ENCODE results near the gene CNGB1.
"Not testable (repeated sequence)": the region's sequence is repeated elsewhere in the genome, so short reads cannot be mapped to it uniquely, and the experiment has no call there.

CNGB1 gene

GRCh38 chr16:57884655-57885133, 86.2 kb downstream of the CNGB1 start:
- no peak overlapping the region for H3K4me3 Mint-ChIP-seq
- peaks cover 53% of the 10 kb centered on the region for H3K27me3 Mint-ChIP-seq (ENCODE audit: low read depth)

GRCh38 chr16:57883953-57884654, 86.8 kb downstream of the CNGB1 start:
- Mint-ChIP-seq H3K9me3 (no peaks in the 10 kb centered on the region), H3K27ac (no peak overlapping the region), H3K4me3 (no peak overlapping the region), H3K36me3 (ENCODE audit: low read depth) (no peaks in the 10 kb centered on the region), H3K4me1 (ENCODE audit: low read depth) (peaks cover 3% of the 10 kb centered on the region), H3K27me3 (ENCODE audit: low read depth) (peaks cover 56% of the 10 kb centered on the region)

More at GRCh38 chr16:57884655-57885133, 86.2 kb downstream of the CNGB1 start:
- no peaks in the 10 kb centered on the region for H3K36me3 Mint-ChIP-seq (ENCODE audit: low read depth)
- H3K4me1 Mint-ChIP-seq (ENCODE audit: low read depth) = peaks cover 3% of the 10 kb centered on the region
- peak overlapping the region; percentile 26 for H3K27ac Mint-ChIP-seq
- H3K9me3 Mint-ChIP-seq = no peaks in the 10 kb centered on the region

- Mint-ChIP-seq H3K4me1 (ENCODE audit: low read depth) (peaks cover 3% of the 10 kb centered on the region), H3K27me3 (ENCODE audit: low read depth) (peaks cover 62% of the 10 kb centered on the region), H3K9me3 (no peaks in the 10 kb centered on the region), H3K27ac (no peak overlapping the region), H3K4me3 (no peak overlapping the region), H3K36me3 (ENCODE audit: low read depth) (no peaks in the 10 kb centered on the region)
Observed at GRCh38 chr16:57883480-57883879, 87.4 kb downstream of the CNGB1 start.

GRCh38 chr16:57882792-57883191, 88.1 kb downstream of the CNGB1 start:
- Mint-ChIP-seq H3K27ac (no peak overlapping the region), H3K36me3 (ENCODE audit: low read depth) (no peaks in the 10 kb centered on the region), H3K9me3 (no peaks in the 10 kb centered on the region), H3K4me3 (no peak overlapping the region), H3K4me1 (ENCODE audit: low read depth) (peaks cover 3% of the 10 kb centered on the region), H3K27me3 (ENCODE audit: low read depth) (peaks cover 60% of the 10 kb centered on the region)

GRCh38 chr16:57882206-57882605, 88.7 kb downstream of the CNGB1 start:
- Mint-ChIP-seq H3K36me3 (ENCODE audit: low read depth) (no peaks in the 10 kb centered on the region), H3K4me1 (ENCODE audit: low read depth) (peaks cover 3% of the 10 kb centered on the region), H3K9me3 (no peaks in the 10 kb centered on the region), H3K27ac (no peak overlapping the region), H3K27me3 (ENCODE audit: low read depth) (peaks cover 59% of the 10 kb centered on the region), H3K4me3 (no peak overlapping the region)

- H3K9me3 Mint-ChIP-seq = no peaks in the 10 kb centered on the region
- H3K36me3 Mint-ChIP-seq (ENCODE audit: low read depth) = no peaks in the 10 kb centered on the region
- H3K27me3 Mint-ChIP-seq (ENCODE audit: low read depth) = peaks cover 35% of the 10 kb centered on the region
Observed at GRCh38 chr16:57878586-57878985, 92.3 kb downstream of the CNGB1 start.

GRCh38 chr16:57876210-57876609, 94.7 kb downstream of the CNGB1 start:
- no peak overlapping the region for H3K4me3 Mint-ChIP-seq
- no peaks in the 10 kb centered on the region for H3K4me1 Mint-ChIP-seq (ENCODE audit: low read depth)
- no peak overlapping the region for H3K27ac Mint-ChIP-seq
- no peaks in the 10 kb centered on the region for H3K9me3 Mint-ChIP-seq
- no peaks in the 10 kb centered on the region for H3K36me3 Mint-ChIP-seq (ENCODE audit: low read depth)
- peaks cover 16% of the 10 kb centered on the region for H3K27me3 Mint-ChIP-seq (ENCODE audit: low read depth)

More at GRCh38 chr16:57878586-57878985, 92.3 kb downstream of the CNGB1 start:
- peaks cover under 1% of the 10 kb centered on the region for H3K4me1 Mint-ChIP-seq (ENCODE audit: low read depth)
- H3K27ac Mint-ChIP-seq = no peak overlapping the region
- H3K4me3 Mint-ChIP-seq = no peak overlapping the region

- H3K9me3 Mint-ChIP-seq = no peaks in the 10 kb centered on the region
- H3K36me3 Mint-ChIP-seq (ENCODE audit: low read depth) = no peaks in the 10 kb centered on the region
- peaks cover 16% of the 10 kb centered on the region for H3K27me3 Mint-ChIP-seq (ENCODE audit: low read depth)
- no peak overlapping the region for H3K27ac Mint-ChIP-seq
- H3K4me1 Mint-ChIP-seq (ENCODE audit: low read depth) = no peaks in the 10 kb centered on the region
- H3K4me3 Mint-ChIP-seq = no peak overlapping the region
Observed at GRCh38 chr16:57875347-57875746, 95.6 kb downstream of the CNGB1 start.

- no peaks in the 10 kb centered on the region for H3K36me3 Mint-ChIP-seq (ENCODE audit: low read depth)
- H3K27me3 Mint-ChIP-seq (ENCODE audit: low read depth) = peaks cover 4% of the 10 kb centered on the region
- no peak overlapping the region for H3K4me3 Mint-ChIP-seq
- no peak overlapping the region for H3K27ac Mint-ChIP-seq
- H3K9me3 Mint-ChIP-seq = no peaks in the 10 kb centered on the region
- no peaks in the 10 kb centered on the region for H3K4me1 Mint-ChIP-seq (ENCODE audit: low read depth)
Observed at GRCh38 chr16:57873218-57873617, 97.7 kb downstream of the CNGB1 start.

- H3K27me3 Mint-ChIP-seq (ENCODE audit: low read depth); H3K36me3 Mint-ChIP-seq (ENCODE audit: low read depth); H3K9me3 Mint-ChIP-seq; H3K4me1 Mint-ChIP-seq (ENCODE audit: low read depth); H3K27ac Mint-ChIP-seq; H3K4me3 Mint-ChIP-seq: not testable (repeated sequence)
Observed at GRCh38 chr16:57872764-57873163, 98.2 kb downstream of the CNGB1 start.

GRCh38 chr16:57871456-57871855, 99.5 kb downstream of the CNGB1 start:
- Mint-ChIP-seq H3K36me3 (ENCODE audit: low read depth) (no peaks in the 10 kb centered on the region), H3K27me3 (ENCODE audit: low read depth) (peaks cover 3% of the 10 kb centered on the region)

GRCh38 chr16:57870753-57871454, 100.0 kb downstream of the CNGB1 start:
- H3K9me3 Mint-ChIP-seq = no peaks in the 10 kb centered on the region
- peaks cover 3% of the 10 kb centered on the region for H3K27me3 Mint-ChIP-seq (ENCODE audit: low read depth)
- no peak overlapping the region for H3K27ac Mint-ChIP-seq
- H3K4me1 Mint-ChIP-seq (ENCODE audit: low read depth) = no peaks in the 10 kb centered on the region
- H3K36me3 Mint-ChIP-seq (ENCODE audit: low read depth) = no peaks in the 10 kb centered on the region
- H3K4me3 Mint-ChIP-seq = no peak overlapping the region

More at GRCh38 chr16:57871456-57871855, 99.5 kb downstream of the CNGB1 start:
- Mint-ChIP-seq H3K4me3 (no peak overlapping the region), H3K27ac (no peak overlapping the region), H3K9me3 (no peaks in the 10 kb centered on the region), H3K4me1 (ENCODE audit: low read depth) (no peaks in the 10 kb centered on the region)

- no peaks in the 10 kb centered on the region for H3K36me3 Mint-ChIP-seq (ENCODE audit: low read depth)
- H3K27me3 Mint-ChIP-seq (ENCODE audit: low read depth) = peaks cover 3% of the 10 kb centered on the region
- no peak overlapping the region for H3K4me3 Mint-ChIP-seq
- no peaks in the 10 kb centered on the region for H3K9me3 Mint-ChIP-seq
- no peaks in the 10 kb centered on the region for H3K4me1 Mint-ChIP-seq (ENCODE audit: low read depth)
- H3K27ac Mint-ChIP-seq = no peak overlapping the region
Observed at GRCh38 chr16:57868913-57869520, 101.9 kb downstream of the CNGB1 start.

- H3K4me3 Mint-ChIP-seq = no peak overlapping the region
- H3K27me3 Mint-ChIP-seq (ENCODE audit: low read depth) = peaks cover 13% of the 10 kb centered on the region
- H3K9me3 Mint-ChIP-seq = no peaks in the 10 kb centered on the region
- H3K4me1 Mint-ChIP-seq (ENCODE audit: low read depth) = no peaks in the 10 kb centered on the region
- H3K27ac Mint-ChIP-seq = no peak overlapping the region
- no peaks in the 10 kb centered on the region for H3K36me3 Mint-ChIP-seq (ENCODE audit: low read depth)
Observed at GRCh38 chr16:57867000-57867561, 103.8 kb downstream of the CNGB1 start.
